Loucy (cell line): ENCODE data around the gene COL13A1.

Source experiments
- CTCF ChIP-seq: fragments of 200-600 bp; sonication (generic); conservative IDR thresholded peaks from 2 replicates; pipeline ENCODE4 v1.5.1; 2014; ENCODE audit warnings: mild to moderate bottlenecking, antibody characterized with exemption, low read length
- EZH2phosphoT487 ChIP-seq: fragments of 200-600 bp; IDR thresholded peaks from 2 replicates; pipeline ENCODE4 v1.6.1; 2018; ENCODE audit warnings: antibody characterized with exemption, mild to moderate bottlenecking, moderate library complexity, borderline replicate concordance

GRCh38 chr10:69815104-69815503, 13.4 kb downstream of the COL13A1 start:
- TF ChIP-seq CTCF (no peak), EZH2phosphoT487 (no peak)
